GM23338 (cell line): Measurements from ENCODE around the gene DSG4. TPM values are rescaled to one million over a fixed set of nuclear protein-coding genes. Genes with fewer than 3 reads are reported as not detected.

ENCODE experiments used
- ATAC-seq: fragments of 200-7000 bp; cut with Tn5 transposase; 3 replicates; pipeline ENCODE4 v1.9.1; 2020
- DNase-seq: peaks from one replicate; pipeline ENCODE4 v3.0.0-alpha.2; 2015; ENCODE audit warnings: low spot score
- H2AFZ ChIP-seq: fragments of 200-600 bp; sonication (generic); 2 replicates; pipeline ENCODE4 v1.8.0; 2016; ENCODE audit warnings: antibody characterized with exemption, mild to moderate bottlenecking, moderate library complexity
- H3F3A ChIP-seq: fragments of 200-600 bp; sonication (generic); replicated peaks from 2 replicates; pipeline ENCODE4 v1.8.0; 2017; ENCODE audit warnings: antibody characterized with exemption, mixed run types, low read depth
- H3K27ac ChIP-seq: fragments of 200-600 bp; sonication (generic); 2 replicates; pipeline ENCODE4 v1.6.1; 2016; ENCODE audit warnings: low read depth
- H3K27me3 ChIP-seq: fragments of 200-600 bp; sonication (generic); 2 replicates; pipeline ENCODE4 v1.8.0; 2016; ENCODE audit warnings: mild to moderate bottlenecking, mixed run types, moderate library complexity; ENCODE audit not compliant: insufficient read depth
- H3K36me3 ChIP-seq: fragments of 200-600 bp; sonication (generic); 2 replicates; pipeline ENCODE4 v1.8.0; 2016; ENCODE audit warnings: mild to moderate bottlenecking; ENCODE audit not compliant: insufficient read depth
- H3K4me1 ChIP-seq: fragments of 200-600 bp; sonication (generic); 2 replicates; pipeline ENCODE4 v1.8.0; 2016; ENCODE audit warnings: mild to moderate bottlenecking, moderate library complexity; ENCODE audit not compliant: insufficient read depth
- H3K4me2 ChIP-seq: fragments of 200-600 bp; sonication (generic); 2 replicates; pipeline ENCODE4 v1.7.1; 2017; ENCODE audit warnings: mixed run types
- H3K4me3 ChIP-seq: fragments of 200-600 bp; sonication (generic); 2 replicates; pipeline ENCODE4 v1.6.1; 2016; ENCODE audit warnings: mixed run types
- H3K79me2 ChIP-seq: fragments of 200-600 bp; sonication (generic); replicated peaks from 2 replicates; pipeline ENCODE4 v1.8.0; 2017; ENCODE audit warnings: mild to moderate bottlenecking; ENCODE audit not compliant: insufficient read depth
- H3K9me2 ChIP-seq: fragments of 200-600 bp; sonication (generic); 2 replicates; pipeline ENCODE4 v1.8.0; 2017; ENCODE audit not compliant: insufficient read depth
- H4K20me1 ChIP-seq: fragments of 200-600 bp; sonication (generic); replicated peaks from 2 replicates; pipeline ENCODE4 v1.8.0; 2017; ENCODE audit warnings: mild to moderate bottlenecking; ENCODE audit not compliant: insufficient read depth
- H3K27ac Mint-ChIP-seq: 2 replicates; pipeline ENCODE4 v1.8.0; 2020; ENCODE audit warnings: inconsistent platforms, mild to moderate bottlenecking, moderate library complexity, mixed read lengths
- H3K27me3 Mint-ChIP-seq: 3 replicates; pipeline ENCODE4 v1.8.0; 2022; ENCODE audit warnings: low read depth, mild to moderate bottlenecking, moderate library complexity, mixed read lengths, inconsistent platforms; ENCODE audit not compliant: insufficient read depth, poor library complexity
- H3K36me3 Mint-ChIP-seq: 3 replicates; pipeline ENCODE4 v1.8.0; 2021; ENCODE audit warnings: low read depth, mild to moderate bottlenecking, inconsistent platforms, moderate library complexity, mixed read lengths
- H3K4me1 Mint-ChIP-seq: 3 replicates; pipeline ENCODE4 v1.8.0; 2020; ENCODE audit warnings: mild to moderate bottlenecking, inconsistent platforms, mixed read lengths
- H3K4me3 Mint-ChIP-seq: 3 replicates; pipeline ENCODE4 v1.8.0; 2021; ENCODE audit warnings: moderate library complexity, mild to moderate bottlenecking, inconsistent platforms, mixed read lengths
- H3K9me3 Mint-ChIP-seq: 3 replicates; pipeline ENCODE4 v1.8.0; 2020; ENCODE audit warnings: moderate library complexity, mild to moderate bottlenecking, inconsistent platforms, mixed read lengths
- CREB1 ChIP-seq: fragments of 250-450 bp; sonication (Bioruptor Pico); IDR thresholded peaks from 2 replicates; pipeline ENCODE4 v1.5.0; 2020; ENCODE audit warnings: low read depth, mild to moderate bottlenecking, moderate library complexity
- CTCF ChIP-seq, 2 experiments: fragments of 200-600 bp in 1 of 2; sonication (generic) in 1 of 2; conservative IDR thresholded peaks; 2 replicates each; pipeline versions ENCODE4 v1.5.1 to v1.6.1; 2016 to 2017; ENCODE audit warnings: antibody characterized with exemption in 2 of 2, low read depth in 2 of 2, mild to moderate bottlenecking in 2 of 2, moderate library complexity in 1 of 2
- ETS1 ChIP-seq: IDR thresholded peaks from 2 replicates; pipeline ENCODE4 v1.6.1; 2016; ENCODE audit warnings: antibody characterized with exemption
- EZH2 ChIP-seq: fragments of 200-600 bp; sonication (generic); IDR thresholded peaks from one replicate; pipeline ENCODE4 v1.8.0; 2017; ENCODE audit warnings: antibody characterized with exemption, mild to moderate bottlenecking, low read depth; ENCODE audit not compliant: unreplicated experiment
- EZH2phosphoT487 ChIP-seq: fragments of 200-600 bp; sonication (generic); IDR thresholded peaks from one replicate; pipeline ENCODE4 v1.8.1; 2018; ENCODE audit warnings: antibody characterized with exemption; ENCODE audit not compliant: unreplicated experiment
- JUNB ChIP-seq: IDR thresholded peaks from one replicate; pipeline ENCODE4 v1.6.1; 2016; ENCODE audit warnings: antibody characterized with exemption; ENCODE audit not compliant: unreplicated experiment
- NANOG ChIP-seq: IDR thresholded peaks from 2 replicates; pipeline ENCODE4 v1.6.1; 2016; ENCODE audit warnings: antibody characterized with exemption, borderline replicate concordance
- POLR2AphosphoS5 ChIP-seq: IDR thresholded peaks from 2 replicates; pipeline ENCODE4 v1.6.1; 2016; ENCODE audit warnings: antibody characterized with exemption, low read depth
- REST ChIP-seq: IDR thresholded peaks from one replicate; pipeline ENCODE4 v1.6.1; 2018; ENCODE audit warnings: antibody characterized with exemption; ENCODE audit not compliant: unreplicated experiment
- STAT1 ChIP-seq: IDR thresholded peaks from one replicate; pipeline ENCODE4 v1.6.1; 2016; ENCODE audit warnings: antibody characterized with exemption; ENCODE audit not compliant: unreplicated experiment
- ZNF114 ChIP-seq: fragments of 250-450 bp; sonication (Bioruptor Pico); IDR thresholded peaks from 2 replicates; pipeline ENCODE4 v1.5.0; 2020; ENCODE audit warnings: mild to moderate bottlenecking, moderate library complexity
- ZNF331 ChIP-seq: fragments of 250-450 bp; sonication (Bioruptor Pico); IDR thresholded peaks from 2 replicates; pipeline ENCODE4 v1.5.0; 2020; ENCODE audit warnings: low read depth, mild to moderate bottlenecking, moderate library complexity
- ZNF462 ChIP-seq: fragments of 250-450 bp; sonication (Bioruptor Pico); IDR thresholded peaks from 2 replicates; pipeline ENCODE4 v1.5.0; 2020; ENCODE audit warnings: mild to moderate bottlenecking, moderate library complexity
- polyA plus RNA-seq: library from polyadenylated mRNA; unstranded; fragments of >200 nt; fragmentation: Nextera tagmentation; extraction: Ambion mirVana; gene quantifications from 2 replicates; pipeline ENCODE4 v1.2.1, GENCODE V29; 2016
- total RNA-seq: library from RNA; depleted of rRNA; stranded (reverse); fragments of >200 nt; shearing (Covaris generic); gene quantifications from 2 replicates; pipeline ENCODE4 v1.2.3, GENCODE V29; 2014

The DSG4 gene
- total and polyA plus RNA-seq, 2 experiments from 2014 or later = not detected

GRCh38 chr18:31417850-31418249, 41.3 kb downstream of the DSG4 start:
- H3K9me3 Mint-ChIP-seq = no peaks in the 10 kb centered on the region
- no peak for DNase-seq
- H3K4me1 ChIP-seq = no peaks in the 10 kb centered on the region
- no peaks in the 10 kb centered on the region for H3K27me3 ChIP-seq
- no peaks in the 10 kb centered on the region for H3K79me2 ChIP-seq
- H3K27me3 Mint-ChIP-seq = no peaks in the 10 kb centered on the region
- H3K9me2 ChIP-seq = no peaks in the 10 kb centered on the region
- ATAC-seq = no peak
- no peak overlapping the region for H3K27ac Mint-ChIP-seq
- H4K20me1 ChIP-seq = no peaks in the 10 kb centered on the region
- no peaks in the 10 kb centered on the region for H3F3A ChIP-seq
- H3K4me3 ChIP-seq = no peak overlapping the region
- TF ChIP-seq POLR2AphosphoS5 (no peak), ETS1 (no peak), ZNF114 (CRISPR knock-in tag) (no peak), EZH2phosphoT487 (no peak), NANOG (no peak), ZNF462 (no peak), CTCF (conservative IDR thresholded peaks at IDR 0.05; ENCODE audit: low read depth in 2 of 2) (no peak), ZNF331 (CRISPR knock-in tag) (no peak), STAT1 (no peak), JUNB (no peak), EZH2 (no peak), CREB1 (no peak), REST (no peak)
- H3K27ac ChIP-seq = no peak overlapping the region
- no peaks in the 10 kb centered on the region for H3K4me1 Mint-ChIP-seq
- no peaks in the 10 kb centered on the region for H3K36me3 ChIP-seq
- no peak overlapping the region for H2AFZ ChIP-seq
- no peak overlapping the region for H3K4me2 ChIP-seq
- H3K36me3 Mint-ChIP-seq = no peaks in the 10 kb centered on the region
- no peak overlapping the region for H3K4me3 Mint-ChIP-seq
